ENCODE data around the gene P2RX7. TPM values are rescaled to one million over a fixed set of nuclear protein-coding genes. Genes with fewer than 3 reads are reported as not detected.

P2RX7 gene
- total RNA-seq, 1 experiment from 2014 or later = 0.23 TPM

- ATAC-seq (no peak), DNase-seq (ENCODE audit: low read depth, low spot score) (no peak)
- no peak for TF ChIP-seq TCF7L2 (IDR thresholded peaks at IDR 0.05; ENCODE audit: low read depth, low read length)
- no peak for TF ChIP-seq SIN3A (IDR thresholded peaks at IDR 0.05; ENCODE audit: borderline replicate concordance, insufficient read depth, low read depth, low read length)
- no TSS peak for BruUV-seq (replicated peaks)
- Histone ChIP-seq H3K27ac (ENCODE audit: low read length) (no peak overlapping the region), H3K4me3 (ENCODE audit: low read depth in 2 of 2, low read length in 2 of 2) (no peak overlapping the region), H3K9me3 (ENCODE audit: control insufficient read depth, insufficient read depth, low read depth, low read length) (no peaks in the 10 kb centered on the region), H3K36me3 (ENCODE audit: control insufficient read depth, insufficient read depth, low read length) (no peaks in the 10 kb centered on the region), H3K4me1 (ENCODE audit: control insufficient read depth, insufficient read depth, low read length) (0 out of 2 replicates have a peak, but pooled peaks cover 3% of the 10 kb centered on the region), H3K27me3 (ENCODE audit: control insufficient read depth, insufficient read depth, low read length) (no peaks in the 10 kb centered on the region)
- intact Hi-C loops (cut with micrococcal nuclease; ENCODE audit: unreplicated experiment) = no loop called here
- in situ Hi-C loops (cut with HindIII; ENCODE audit: low pct_unique_long_range_greater_than_20kb, low sequenced_read_pairs) = no loop called here
- ChIA-PET POLR2A (interaction anchor here (0.7 kb wide), 1 partner anchor 22 kb away, joined by 3 read pairs; no protein-coding TSS in a partner anchor), CTCF (no interaction called here)
Observed at GRCh38 chr12:121219353-121219986, 86.8 kb downstream of the P2RX7 start.

DNA sequence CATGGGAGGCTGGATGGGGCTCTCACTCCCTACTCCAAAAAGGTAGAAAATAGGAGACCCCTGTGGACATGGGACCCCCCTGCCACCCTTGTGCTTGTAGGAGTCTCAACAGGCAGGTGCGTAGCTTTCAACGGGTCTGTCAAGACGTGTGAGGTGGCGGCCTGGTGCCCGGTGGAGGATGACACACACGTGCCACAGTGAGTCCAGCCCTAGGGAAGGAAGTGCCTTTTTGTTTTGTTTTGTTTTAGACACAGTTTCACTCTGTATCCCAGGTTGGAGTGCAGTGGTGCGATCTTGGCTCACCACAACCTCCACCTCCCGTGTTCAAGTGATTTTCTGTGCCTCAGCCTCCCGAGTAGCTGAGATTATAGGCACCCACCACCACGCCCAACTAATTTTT, 90.2 kb downstream of the P2RX7 start:
- Histone ChIP-seq H3K9me3 (ENCODE audit: control insufficient read depth, insufficient read depth, low read depth, low read length) (no peaks in the 10 kb centered on the region), H3K27ac (ENCODE audit: low read length) (no peak overlapping the region), H3K27me3 (ENCODE audit: control insufficient read depth, insufficient read depth, low read length) (no peaks in the 10 kb centered on the region), H3K4me1 (ENCODE audit: control insufficient read depth, insufficient read depth, low read length) (no peaks in the 10 kb centered on the region), H3K4me3 (ENCODE audit: low read depth in 2 of 2, low read length in 2 of 2) (no peak overlapping the region), H3K36me3 (ENCODE audit: control insufficient read depth, insufficient read depth, low read length) (no peaks in the 10 kb centered on the region)
- ATAC-seq (no peak), DNase-seq (ENCODE audit: low read depth, low spot score) (no peak)
- TF ChIP-seq REST (IDR thresholded peaks at IDR 0.05; ENCODE audit: insufficient read depth in 1 of 2, low read depth in 2 of 2, low read length in 1 of 2) (no peak), POLR2AphosphoS5 (IDR thresholded peaks at IDR 0.05; ENCODE audit: low read depth, low read length) (no peak), TCF7L2 (IDR thresholded peaks at IDR 0.05; ENCODE audit: low read depth, low read length) (no peak), SIN3A (IDR thresholded peaks at IDR 0.05; ENCODE audit: borderline replicate concordance, insufficient read depth, low read depth, low read length) (no peak), CTCF (IDR thresholded peaks at IDR 0.05) (no peak)
- ChIA-PET POLR2A (no interaction called here), CTCF (no interaction called here)
- intact Hi-C loops (cut with micrococcal nuclease; ENCODE audit: unreplicated experiment) = no loop called here
- in situ Hi-C loops (cut with HindIII; ENCODE audit: low pct_unique_long_range_greater_than_20kb, low sequenced_read_pairs) = no loop called here
- BruUV-seq (replicated peaks) = no TSS peak

Data from Panc1 (cell line).